OCI-M1 (cell line): ENCODE data around the gene PTGIS.

Source experiments
- DNase-seq: peaks from one replicate; lab custom pipeline; 2025; lab: John Stamatoyannopoulos, UW

PTGIS gene

DNA sequence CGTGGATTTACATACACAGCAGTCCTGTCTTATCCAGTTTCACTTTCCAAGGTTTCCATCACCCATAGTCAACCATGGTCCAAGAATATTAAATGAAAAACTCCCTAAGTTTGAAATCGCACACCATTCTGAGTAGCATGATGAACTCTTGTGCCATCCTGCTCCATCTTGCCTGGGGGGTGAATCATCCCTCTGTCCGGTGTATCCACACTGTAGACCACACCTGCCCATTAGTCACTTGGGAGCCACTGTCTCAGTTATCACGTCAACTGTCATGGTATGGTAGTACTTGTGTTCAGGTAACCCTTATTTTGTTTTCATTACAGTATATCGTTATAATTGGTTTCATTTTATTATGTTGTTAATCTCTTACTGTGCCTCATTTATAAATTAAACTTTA is 38.5 kb downstream of the PTGIS start:
- no peak for DNase-seq

- no peak for DNase-seq
These were observed 41.4 kb downstream of the PTGIS start for GRCh38 chr20:49526568-49526967.

- no peak for DNase-seq
These were observed 41.9 kb downstream of the PTGIS start for GRCh38 chr20:49526056-49526455.

DNA sequence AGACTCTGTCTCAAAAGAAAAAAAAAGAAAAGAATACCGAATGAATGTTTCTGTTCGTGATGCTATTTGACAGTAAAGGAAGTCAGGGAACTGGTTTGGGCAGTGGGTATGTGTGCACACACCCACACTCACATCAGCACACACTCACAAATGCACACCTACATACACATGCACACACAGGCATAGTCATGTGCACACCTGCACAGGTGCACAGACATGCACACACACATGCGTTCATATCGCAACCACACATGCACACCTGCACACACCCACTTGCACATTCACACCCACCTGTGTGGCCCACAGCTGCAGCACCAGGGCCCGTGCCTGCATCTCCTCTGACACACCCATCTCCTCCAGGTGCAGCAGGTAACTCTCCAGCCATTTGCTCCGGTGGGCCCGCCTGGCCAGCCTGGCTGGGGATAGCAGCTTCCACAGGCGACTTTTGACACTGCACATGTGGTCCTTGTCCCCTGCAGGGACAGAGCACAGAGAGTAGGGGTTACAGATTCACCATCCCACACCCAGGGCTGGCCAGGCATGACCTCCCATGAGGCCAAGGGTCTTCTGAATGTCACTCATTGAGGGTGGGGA is 44.1 kb downstream of the PTGIS start:
- DNase-seq: no peak

GRCh38 chr20:49521356-49521755 is 46.6 kb downstream of the PTGIS start:
- no peak for DNase-seq

DNA sequence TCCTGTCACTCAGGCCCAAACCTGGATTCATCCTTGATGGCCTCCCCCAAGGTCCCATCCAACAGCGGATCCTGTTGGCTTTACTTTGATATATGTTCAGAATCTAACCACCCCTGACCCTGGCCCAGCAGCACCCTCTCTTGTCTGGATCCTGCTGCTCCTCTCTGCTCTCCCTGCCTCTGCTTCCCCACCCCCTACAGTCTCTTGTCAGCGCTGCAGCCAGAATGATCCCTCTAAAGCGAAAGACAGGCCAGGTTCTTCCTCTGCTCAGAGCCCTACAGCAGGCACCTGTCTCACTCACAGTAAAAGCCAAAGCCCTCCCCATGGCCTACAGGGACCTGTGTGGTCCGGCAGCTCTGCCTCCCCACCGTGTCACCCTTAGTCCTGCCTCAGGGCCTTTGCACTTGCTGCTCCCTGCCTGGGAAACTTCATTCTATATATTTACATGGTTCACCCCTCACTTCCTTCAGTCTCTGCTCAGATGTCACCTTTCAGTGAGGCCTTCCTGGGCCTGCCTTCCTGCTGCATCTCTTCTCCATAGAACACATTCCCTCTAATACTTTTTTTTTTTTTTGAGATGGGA is 48.1 kb downstream of the PTGIS start:
- no peak for DNase-seq

DNA sequence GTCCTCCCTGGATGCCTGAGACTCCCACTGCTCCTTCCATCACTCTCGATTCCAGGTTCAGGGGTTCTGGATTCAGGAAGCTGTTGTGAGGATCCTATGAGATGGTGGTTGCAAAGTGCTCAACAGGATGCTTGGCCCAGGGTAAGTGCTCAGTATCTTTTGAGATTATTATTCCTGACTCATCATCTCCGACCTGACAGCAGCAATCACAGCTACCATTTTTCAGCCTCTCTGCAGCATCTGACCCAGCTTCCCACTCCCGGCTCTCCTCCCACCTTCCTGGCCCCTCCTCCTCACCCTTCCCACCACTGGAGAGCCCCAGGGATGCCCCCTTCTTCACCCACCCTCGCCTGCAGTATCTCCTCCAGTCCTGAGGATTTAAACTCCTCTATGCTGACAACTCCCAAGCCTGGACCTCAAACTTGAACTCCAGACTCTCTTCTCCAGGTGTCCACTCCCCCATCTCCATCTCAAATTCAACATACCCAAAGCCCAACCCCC is 48.7 kb downstream of the PTGIS start:
- no peak for DNase-seq

DNA sequence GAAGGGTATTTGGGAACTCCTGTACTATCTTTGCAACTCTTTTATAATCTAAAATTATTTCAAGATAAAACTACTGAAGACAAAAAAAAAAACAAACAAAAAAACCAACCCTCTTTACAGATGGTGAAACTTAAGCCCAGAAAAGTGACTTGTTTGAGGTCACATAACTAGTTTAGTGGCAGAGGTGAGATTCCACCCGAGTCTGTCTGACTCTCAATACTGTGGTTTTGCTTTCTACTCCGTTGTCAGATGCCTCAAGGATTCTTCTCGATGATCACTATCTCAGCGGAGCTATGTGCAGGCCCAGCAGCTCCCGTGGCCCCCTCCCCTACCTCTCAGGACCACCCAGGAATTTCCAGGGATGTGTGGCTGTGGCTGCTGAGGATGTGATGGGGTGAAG is 49.4 kb downstream of the PTGIS start:
- no peak for DNase-seq

GRCh38 chr20:49517805-49518100 is 50.2 kb downstream of the PTGIS start:
- no peak for DNase-seq

GRCh38 chr20:49516916-49517804 is 50.8 kb downstream of the PTGIS start:
- DNase-seq: no peak

DNA sequence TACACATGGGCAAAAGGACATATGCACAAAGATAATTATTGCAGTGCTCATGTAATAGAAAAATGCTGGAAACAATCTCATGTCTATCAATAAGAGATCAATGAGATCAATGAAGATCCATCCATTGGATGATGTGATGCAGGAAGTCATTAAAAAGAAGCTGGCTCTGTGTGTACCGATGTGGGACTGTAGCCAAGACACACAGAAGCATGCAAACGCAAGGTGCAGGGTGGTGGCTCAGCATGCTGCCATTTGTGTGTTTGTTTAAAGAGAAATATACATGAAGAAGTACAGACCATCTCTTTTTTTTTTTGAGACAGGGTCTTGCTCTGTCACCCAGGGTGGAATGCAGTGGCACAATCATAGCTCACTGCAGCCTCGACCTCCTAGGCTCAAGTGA is 52.4 kb downstream of the PTGIS start:
- no peak for DNase-seq

DNA sequence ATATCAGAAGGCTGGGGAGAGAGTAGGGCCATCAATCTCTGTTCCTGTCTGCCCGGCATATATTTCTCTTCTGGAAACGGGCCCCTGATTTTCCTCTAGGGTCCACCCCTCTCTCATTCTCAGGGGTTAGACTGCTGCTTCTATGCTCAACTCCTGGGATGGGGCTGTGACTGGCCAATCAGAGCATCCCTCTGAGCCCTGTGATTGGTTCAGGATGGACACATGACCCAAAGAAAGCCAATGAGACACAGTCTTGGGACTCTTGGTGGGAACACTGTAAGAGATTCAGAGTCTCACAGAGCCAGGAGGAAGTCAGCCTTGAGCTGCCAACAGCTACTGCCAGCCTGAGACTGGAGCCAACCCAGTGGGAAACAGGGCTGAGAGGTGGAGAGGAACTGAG is 54.4 kb downstream of the PTGIS start:
- no peak for DNase-seq

- DNase-seq: no peak
These were observed 54.9 kb downstream of the PTGIS start for GRCh38 chr20:49513009-49513408.

- no peak for DNase-seq
These were observed 56.0 kb downstream of the PTGIS start for GRCh38 chr20:49511788-49512525.

GRCh38 chr20:49510562-49511122 is 57.3 kb downstream of the PTGIS start:
- no peak for DNase-seq

DNA sequence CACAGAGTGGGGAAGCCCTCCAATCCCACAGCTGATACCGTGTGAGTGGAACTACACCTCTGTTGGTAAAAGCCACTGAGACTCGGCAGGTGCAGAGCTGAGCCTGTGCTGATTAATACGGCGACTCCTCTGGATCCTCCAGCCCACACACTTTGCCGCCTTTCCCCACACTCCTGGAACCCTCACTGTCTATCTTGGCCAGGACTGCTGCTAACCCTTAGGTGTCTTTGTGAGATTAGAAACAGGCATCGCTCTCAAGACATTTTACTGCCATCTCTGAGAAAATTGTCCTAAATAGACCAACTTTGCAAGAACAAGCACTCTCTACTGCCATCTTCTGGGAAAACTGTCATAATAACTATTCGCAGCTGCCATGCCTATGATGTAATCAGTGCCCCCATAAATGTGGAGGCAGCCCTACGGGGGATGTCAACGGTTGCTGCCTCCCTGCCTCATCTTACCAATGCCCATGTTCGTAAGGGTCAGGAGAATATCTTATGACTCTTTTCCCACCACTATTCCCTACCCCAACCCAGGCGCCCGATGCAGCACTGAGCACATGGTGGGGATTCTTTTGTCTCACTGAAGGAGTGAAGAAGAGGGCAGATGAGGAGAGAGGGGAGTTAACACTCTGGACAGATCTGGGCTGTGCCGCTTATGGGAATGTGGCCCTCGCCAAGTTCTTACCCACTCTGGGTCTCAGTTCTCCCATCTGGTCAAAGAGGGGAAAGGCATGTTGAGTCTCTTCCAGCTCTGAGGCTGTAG is 59.3 kb downstream of the PTGIS start:
- DNase-seq: peak; percentile 68

DNA sequence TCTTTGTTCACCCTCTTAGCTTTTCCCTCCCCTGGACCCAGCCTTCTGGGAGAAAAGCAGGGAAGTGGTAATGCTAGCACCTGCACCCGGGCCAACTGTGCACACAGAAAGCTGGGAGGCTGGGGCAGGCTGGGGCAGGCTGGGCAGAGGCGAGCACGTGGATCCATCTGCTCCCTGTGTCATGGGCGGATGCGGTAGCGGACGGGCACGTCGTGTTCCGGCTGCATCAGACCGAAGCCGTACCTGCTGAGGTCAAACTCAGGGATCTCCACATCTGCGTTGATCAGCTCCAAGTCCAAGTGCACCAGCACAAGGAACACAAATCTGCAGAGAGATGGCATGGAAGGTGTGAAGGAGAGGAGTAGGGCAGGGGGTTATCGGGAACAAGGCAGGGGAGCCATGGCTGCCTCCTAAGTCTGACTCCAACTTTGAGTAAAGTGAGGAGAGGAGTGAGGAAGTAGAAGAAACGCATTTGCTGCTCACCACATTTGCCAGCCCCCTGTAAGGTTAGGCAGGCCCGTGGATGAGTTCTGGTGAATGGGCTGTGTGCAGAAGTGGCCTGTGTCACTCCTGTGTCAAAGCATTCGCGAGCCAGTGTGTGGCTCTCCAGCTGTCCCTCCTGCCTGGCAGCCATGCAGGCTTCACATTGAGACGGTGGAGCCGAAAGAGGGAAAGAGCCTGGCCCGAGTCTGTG is 60.0 kb downstream of the PTGIS start:
- DNase-seq: no peak

- DNase-seq: no peak
These were observed 62.4 kb downstream of the PTGIS start for GRCh38 chr20:49505518-49505917.

GRCh38 chr20:49503176-49503575 is 64.8 kb downstream of the PTGIS start:
- no peak for DNase-seq

DNA sequence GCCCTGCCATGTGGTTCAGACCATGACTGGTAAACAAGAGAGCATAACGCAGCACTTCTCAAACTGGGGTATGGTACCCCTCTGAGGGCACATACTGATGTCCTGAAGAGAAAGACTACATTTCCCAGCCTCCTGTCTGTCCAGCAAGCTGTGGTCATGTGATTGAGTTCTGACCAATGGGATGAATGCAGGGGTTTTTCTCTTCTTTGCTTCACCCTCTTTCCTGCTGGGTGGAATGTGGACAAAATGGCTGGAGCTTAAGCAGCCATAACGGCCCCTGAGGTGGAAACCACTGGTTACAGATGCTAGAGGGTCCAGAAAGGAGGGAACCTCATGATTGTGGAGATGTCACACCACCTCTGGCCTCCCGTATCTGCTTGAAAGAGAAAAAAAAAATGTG is 66.0 kb downstream of the PTGIS start:
- DNase-seq: peak; percentile 6

GRCh38 chr20:49497398-49497669 is 70.6 kb downstream of the PTGIS start:
- DNase-seq: no peak
